HG03066 (cell line): ENCODE data around the gene TBC1D10A.

Experiments
- ATAC-seq: cut with Tn5 transposase; IDR thresholded peaks from one replicate; pipeline ENCODE4 v1.9.1; 2021; ENCODE audit warnings: low read depth; ENCODE audit not compliant: unreplicated experiment

Gene TBC1D10A

GRCh38 chr22:30250661-30251267 lies 76.0 kb downstream of the TBC1D10A start:
- ATAC-seq: no peak

- no peak for ATAC-seq
Measured at GRCh38 chr22:30250039-30250565, 76.6 kb downstream of the TBC1D10A start.

GRCh38 chr22:30249049-30250038 lies 77.4 kb downstream of the TBC1D10A start:
- ATAC-seq: no peak

GRCh38 chr22:30248484-30248883 lies 78.3 kb downstream of the TBC1D10A start:
- ATAC-seq: no peak

GRCh38 chr22:30247974-30248373 lies 78.8 kb downstream of the TBC1D10A start:
- no peak for ATAC-seq

- ATAC-seq: no peak
Measured at GRCh38 chr22:30247561-30247960, 79.2 kb downstream of the TBC1D10A start.

GRCh38 chr22:30246814-30247376 lies 79.8 kb downstream of the TBC1D10A start:
- ATAC-seq: no peak

GRCh38 chr22:30245985-30246813 lies 80.5 kb downstream of the TBC1D10A start, which contains the start of gene LIF:
Gene LIF, minus strand, starts transcription at chr22:30246759. Its CDS starts 64 bp downstream, at chr22:30246695.
- no peak for ATAC-seq

GRCh38 chr22:30245181-30245984 lies 81.4 kb downstream of the TBC1D10A start:
- no peak for ATAC-seq

GRCh38 chr22:30244641-30245040 lies 82.1 kb downstream of the TBC1D10A start:
- ATAC-seq: no peak

GRCh38 chr22:30244066-30244465 lies 82.7 kb downstream of the TBC1D10A start:
- no peak for ATAC-seq

GRCh38 chr22:30243661-30244060 lies 83.1 kb downstream of the TBC1D10A start:
- ATAC-seq: no peak
